ENCODE data around the gene NUP93.

- TF ChIP-seq, protein P1, sequence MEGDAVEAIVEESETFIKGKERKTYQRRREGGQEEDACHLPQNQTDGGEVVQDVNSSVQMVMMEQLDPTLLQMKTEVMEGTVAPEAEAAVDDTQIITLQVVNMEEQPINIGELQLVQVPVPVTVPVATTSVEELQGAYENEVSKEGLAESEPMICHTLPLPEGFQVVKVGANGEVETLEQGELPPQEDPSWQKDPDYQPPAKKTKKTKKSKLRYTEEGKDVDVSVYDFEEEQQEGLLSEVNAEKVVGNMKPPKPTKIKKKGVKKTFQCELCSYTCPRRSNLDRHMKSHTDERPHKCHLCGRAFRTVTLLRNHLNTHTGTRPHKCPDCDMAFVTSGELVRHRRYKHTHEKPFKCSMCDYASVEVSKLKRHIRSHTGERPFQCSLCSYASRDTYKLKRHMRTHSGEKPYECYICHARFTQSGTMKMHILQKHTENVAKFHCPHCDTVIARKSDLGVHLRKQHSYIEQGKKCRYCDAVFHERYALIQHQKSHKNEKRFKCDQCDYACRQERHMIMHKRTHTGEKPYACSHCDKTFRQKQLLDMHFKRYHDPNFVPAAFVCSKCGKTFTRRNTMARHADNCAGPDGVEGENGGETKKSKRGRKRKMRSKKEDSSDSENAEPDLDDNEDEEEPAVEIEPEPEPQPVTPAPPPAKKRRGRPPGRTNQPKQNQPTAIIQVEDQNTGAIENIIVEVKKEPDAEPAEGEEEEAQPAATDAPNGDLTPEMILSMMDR (IDR thresholded peaks at IDR 0.05; ENCODE audit: borderline replicate concordance, extremely low read depth, low read length, poor library complexity, severe bottlenecking): no peak
- no peak for TF ChIP-seq EZH2 (IDR thresholded peaks at IDR 0.05; ENCODE audit: borderline replicate concordance, low read depth, low read length, severe bottlenecking)
Observed at GRCh38 chr16:56832768-56833167, 102.8 kb downstream of the NUP93 start.

Measured in DND-41 (cell line).